ENCODE data around the gene PDE6H. TPM values are rescaled to one million over a fixed set of nuclear protein-coding genes. Genes with fewer than 3 reads are reported as not detected.

The PDE6H gene
- total and polyA plus RNA-seq, 11 donors, result not detected

DNA sequence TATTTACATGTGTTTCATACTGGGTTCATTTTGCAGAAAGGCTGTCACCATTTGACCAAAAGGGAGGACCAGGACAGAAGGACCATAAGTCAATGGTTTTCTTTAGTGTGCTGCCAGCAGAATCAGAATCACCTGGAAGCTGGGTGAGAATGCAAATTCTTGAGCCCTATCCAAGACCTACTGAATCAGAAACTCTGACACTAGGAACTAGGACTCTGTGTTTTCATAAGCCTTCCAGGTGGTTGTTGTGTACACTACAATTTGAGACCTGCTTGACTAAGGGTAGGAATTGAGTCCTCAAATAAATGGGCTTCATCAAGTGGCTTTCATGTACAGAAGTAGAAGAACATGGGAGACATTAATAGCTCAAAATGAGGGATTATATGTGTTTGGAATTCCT lies 32.2 kb downstream of the PDE6H start:
- no peaks in the 10 kb centered on the region for H3K9me3 ChIP-seq
- H3K27me3 ChIP-seq, result peaks cover 0 to 10% (median 0%) of the 10 kb centered on the region in 9 donors
- no peak overlapping the region for H3K27ac ChIP-seq
- ATAC-seq (no peak), DNase-seq (no peak)
- H3K4me3 ChIP-seq, result no peak overlapping the region
- intact Hi-C loops (cut with DNase I), result loop anchor here in 5 of 10 donors (10.0 kb wide), 4 partner anchors 120 to 280 kb away; partner anchors contain the start of gene RERG (in 2 of the 5)
- H3K4me1 ChIP-seq, result peaks cover 0 to 13% (median 7%) of the 10 kb centered on the region in 12 donors
- no peaks in the 10 kb centered on the region for H3K36me3 ChIP-seq
- TF ChIP-seq, protein P1, sequence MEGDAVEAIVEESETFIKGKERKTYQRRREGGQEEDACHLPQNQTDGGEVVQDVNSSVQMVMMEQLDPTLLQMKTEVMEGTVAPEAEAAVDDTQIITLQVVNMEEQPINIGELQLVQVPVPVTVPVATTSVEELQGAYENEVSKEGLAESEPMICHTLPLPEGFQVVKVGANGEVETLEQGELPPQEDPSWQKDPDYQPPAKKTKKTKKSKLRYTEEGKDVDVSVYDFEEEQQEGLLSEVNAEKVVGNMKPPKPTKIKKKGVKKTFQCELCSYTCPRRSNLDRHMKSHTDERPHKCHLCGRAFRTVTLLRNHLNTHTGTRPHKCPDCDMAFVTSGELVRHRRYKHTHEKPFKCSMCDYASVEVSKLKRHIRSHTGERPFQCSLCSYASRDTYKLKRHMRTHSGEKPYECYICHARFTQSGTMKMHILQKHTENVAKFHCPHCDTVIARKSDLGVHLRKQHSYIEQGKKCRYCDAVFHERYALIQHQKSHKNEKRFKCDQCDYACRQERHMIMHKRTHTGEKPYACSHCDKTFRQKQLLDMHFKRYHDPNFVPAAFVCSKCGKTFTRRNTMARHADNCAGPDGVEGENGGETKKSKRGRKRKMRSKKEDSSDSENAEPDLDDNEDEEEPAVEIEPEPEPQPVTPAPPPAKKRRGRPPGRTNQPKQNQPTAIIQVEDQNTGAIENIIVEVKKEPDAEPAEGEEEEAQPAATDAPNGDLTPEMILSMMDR (IDR thresholded peaks at IDR 0.05), result no peak
- TF ChIP-seq POLR2A (IDR thresholded peaks at IDR 0.05), result no peak

DNA sequence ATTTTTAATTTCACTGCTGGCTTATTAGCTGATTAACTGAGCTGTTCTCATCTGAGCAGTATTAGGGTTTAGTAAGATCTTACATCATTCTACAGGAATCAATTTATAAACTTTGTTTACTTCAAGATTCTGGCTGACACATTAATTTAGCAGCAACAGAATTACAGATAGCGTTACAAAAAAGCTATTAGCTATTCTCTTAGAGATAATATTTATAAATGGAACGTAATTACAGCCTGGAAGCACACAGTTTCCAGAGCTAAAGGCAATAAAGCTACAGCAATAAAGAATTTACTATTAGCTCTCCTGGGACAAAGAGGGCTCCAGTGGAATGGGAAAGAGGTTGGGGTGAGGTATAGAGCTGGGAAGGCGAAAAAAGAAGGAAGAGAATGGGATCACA lies 34.7 kb downstream of the PDE6H start:
- Histone ChIP-seq H3K9me3 (no peaks in the 10 kb centered on the region), H3K27ac (peak overlapping the region in 3 of 12 donors; percentile 24 to 56 (median 40)), H3K36me3 (no peaks in the 10 kb centered on the region), H3K4me3 (no peak overlapping the region), H3K27me3 (peaks cover 0 to 10% (median 0%) of the 10 kb centered on the region in 9 donors), H3K4me1 (no peaks in the 10 kb centered on the region)
- intact Hi-C loops (cut with DNase I), result loop anchor here in 5 of 10 donors (10.0 kb wide), 4 partner anchors 117 to 283 kb away; partner anchors contain the start of gene RERG (in 2 of the 5)
- TF ChIP-seq POLR2A (IDR thresholded peaks at IDR 0.05), result no peak
- TF ChIP-seq, protein P1 (IDR thresholded peaks at IDR 0.05), result no peak
- no peak for ATAC-seq
- DNase-seq, result no peak
- 58 to 68% (median 64%) methylated on average over 3 of the region's 3 CpGs for WGBS, 4 donors

DNA sequence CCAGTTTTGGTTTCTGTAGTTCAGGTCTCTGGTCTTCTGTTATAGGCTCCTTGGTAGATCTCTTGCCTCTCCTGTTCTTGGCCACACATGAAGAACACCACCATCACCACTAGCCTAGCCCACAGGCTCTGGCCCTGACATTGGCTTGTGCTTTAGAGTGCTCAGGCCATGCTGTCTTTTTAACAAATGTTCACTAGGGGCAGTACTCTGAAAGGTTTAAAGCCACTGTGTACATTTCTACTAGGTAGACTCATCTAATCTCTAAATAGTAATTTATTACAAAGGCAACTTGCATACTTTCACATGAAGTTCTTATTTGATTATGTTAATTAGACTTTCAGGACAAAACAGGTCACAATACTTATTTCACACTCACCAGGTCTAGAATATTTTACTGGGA lies 38.3 kb downstream of the PDE6H start:
- Histone ChIP-seq H3K4me1 (peaks cover 0 to 5% (median 0%) of the 10 kb centered on the region in 12 donors), H3K36me3 (no peaks in the 10 kb centered on the region), H3K4me3 (no peak overlapping the region), H3K27ac (no peak overlapping the region), H3K9me3 (no peaks in the 10 kb centered on the region), H3K27me3 (peaks cover 0 to 10% (median 0%) of the 10 kb centered on the region in 9 donors)
- ATAC-seq, result no peak
- intact Hi-C loops (cut with DNase I), result no loop called here
- TF ChIP-seq, protein P1 (IDR thresholded peaks at IDR 0.05), result no peak
- no peak for TF ChIP-seq POLR2A (IDR thresholded peaks at IDR 0.05)
- DNase-seq, result no peak

DNA sequence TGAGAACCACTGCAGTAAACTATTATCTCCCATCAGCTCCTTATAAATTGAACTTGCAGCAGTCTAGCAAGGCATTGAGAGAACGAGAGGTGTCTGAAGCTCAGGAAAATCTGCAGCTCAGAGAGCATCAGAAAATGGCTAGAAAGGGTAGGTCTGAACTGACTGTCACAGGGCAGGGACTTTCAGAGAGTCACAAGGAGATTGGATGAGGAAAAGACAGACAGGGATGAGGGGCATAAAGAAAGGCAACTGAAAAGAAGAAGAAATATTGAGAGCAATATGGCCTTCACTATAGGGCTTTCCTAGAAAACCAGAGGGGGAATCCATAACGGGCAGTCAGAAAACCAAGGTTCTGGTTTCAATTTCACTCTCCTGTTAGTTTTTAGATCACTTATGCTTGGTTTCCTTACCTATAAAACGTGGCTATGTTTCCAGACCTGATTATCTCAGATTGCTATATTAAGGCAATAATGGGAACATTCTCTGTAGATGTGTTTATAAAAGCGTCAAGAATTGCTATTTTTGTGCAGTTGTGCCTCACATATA lies 40.9 kb downstream of the PDE6H start:
- Histone ChIP-seq H3K9me3 (peaks cover 0 to 3% (median 0%) of the 10 kb centered on the region in 12 donors), H3K36me3 (no peaks in the 10 kb centered on the region), H3K27me3 (peaks cover 0 to 6% (median 0%) of the 10 kb centered on the region in 9 donors), H3K4me3 (no peak overlapping the region), H3K4me1 (peaks cover 0 to 5% (median 0%) of the 10 kb centered on the region in 12 donors), H3K27ac (no peak overlapping the region)
- TF ChIP-seq, protein P1 (IDR thresholded peaks at IDR 0.05), result no peak
- TF ChIP-seq POLR2A (IDR thresholded peaks at IDR 0.05), result no peak
- ATAC-seq, result no peak
- intact Hi-C loops (cut with DNase I), result no loop called here
- WGBS, 4 donors, result 65 to 81% (median 70%) methylated on average over 4 of the region's 4 CpGs
- DNase-seq, result no peak

Data from heart left ventricle (tissue), 16 donors.